ENCODE measurements around the gene CCSER1.

CCSER1 gene

DNA sequence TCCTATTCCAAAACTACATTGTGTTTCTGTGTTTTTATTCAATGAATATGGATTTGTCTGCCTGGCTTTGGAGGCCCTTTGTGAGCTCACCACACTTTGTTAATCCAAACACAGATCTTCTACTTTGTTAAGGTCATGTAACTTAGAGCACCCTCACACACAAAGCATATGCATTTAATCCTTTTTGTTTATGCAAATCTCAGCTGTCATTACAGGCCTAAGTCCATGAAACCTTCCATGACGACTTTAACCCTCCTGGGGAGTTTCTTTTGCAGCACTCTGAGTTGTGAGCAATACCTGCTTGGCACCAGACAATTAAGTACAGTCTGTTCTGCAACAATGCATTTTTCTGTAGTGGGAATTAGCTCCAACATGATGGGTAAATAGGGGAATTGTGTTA is 14.9 kb downstream of the CCSER1 start:
- TF ChIP-seq, protein P1, sequence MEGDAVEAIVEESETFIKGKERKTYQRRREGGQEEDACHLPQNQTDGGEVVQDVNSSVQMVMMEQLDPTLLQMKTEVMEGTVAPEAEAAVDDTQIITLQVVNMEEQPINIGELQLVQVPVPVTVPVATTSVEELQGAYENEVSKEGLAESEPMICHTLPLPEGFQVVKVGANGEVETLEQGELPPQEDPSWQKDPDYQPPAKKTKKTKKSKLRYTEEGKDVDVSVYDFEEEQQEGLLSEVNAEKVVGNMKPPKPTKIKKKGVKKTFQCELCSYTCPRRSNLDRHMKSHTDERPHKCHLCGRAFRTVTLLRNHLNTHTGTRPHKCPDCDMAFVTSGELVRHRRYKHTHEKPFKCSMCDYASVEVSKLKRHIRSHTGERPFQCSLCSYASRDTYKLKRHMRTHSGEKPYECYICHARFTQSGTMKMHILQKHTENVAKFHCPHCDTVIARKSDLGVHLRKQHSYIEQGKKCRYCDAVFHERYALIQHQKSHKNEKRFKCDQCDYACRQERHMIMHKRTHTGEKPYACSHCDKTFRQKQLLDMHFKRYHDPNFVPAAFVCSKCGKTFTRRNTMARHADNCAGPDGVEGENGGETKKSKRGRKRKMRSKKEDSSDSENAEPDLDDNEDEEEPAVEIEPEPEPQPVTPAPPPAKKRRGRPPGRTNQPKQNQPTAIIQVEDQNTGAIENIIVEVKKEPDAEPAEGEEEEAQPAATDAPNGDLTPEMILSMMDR (IDR thresholded peaks at IDR 0.05; ENCODE audit: low read depth, low read length) = no peak
- H3K4me3 ChIP-seq (ENCODE audit: low read depth, low read length) = no peak overlapping the region
- no peak for DNase-seq (ENCODE audit: low read depth, low spot score)
- in situ Hi-C loops (cut with HindIII; ENCODE audit: low sequenced_read_pairs) = no loop called here

DNA sequence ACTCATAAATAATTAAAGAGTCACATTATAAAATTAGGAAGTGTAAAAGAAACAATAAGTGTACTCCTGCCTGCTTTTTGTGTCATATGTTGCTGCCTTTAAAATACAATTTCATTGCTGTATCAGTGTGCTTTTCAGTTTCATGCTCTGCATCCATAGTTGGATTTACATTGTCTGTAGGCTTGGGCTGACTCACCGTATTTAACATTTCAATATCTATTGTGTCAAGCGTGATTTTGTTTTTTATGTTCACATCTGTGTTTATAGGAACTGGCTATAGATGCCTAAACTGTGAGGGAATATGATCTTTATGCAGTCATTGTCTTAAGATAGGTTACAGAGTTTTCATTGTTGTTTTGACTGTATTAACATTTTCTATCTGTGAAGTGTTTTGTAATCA is 18.1 kb downstream of the CCSER1 start:
- in situ Hi-C loops (cut with HindIII; ENCODE audit: low sequenced_read_pairs) = no loop called here
- H3K4me3 ChIP-seq (ENCODE audit: low read depth, low read length) = no peak overlapping the region
- DNase-seq (ENCODE audit: low read depth, low spot score) = no peak
- TF ChIP-seq, protein P1 (IDR thresholded peaks at IDR 0.05; ENCODE audit: low read depth, low read length) = no peak

DNA sequence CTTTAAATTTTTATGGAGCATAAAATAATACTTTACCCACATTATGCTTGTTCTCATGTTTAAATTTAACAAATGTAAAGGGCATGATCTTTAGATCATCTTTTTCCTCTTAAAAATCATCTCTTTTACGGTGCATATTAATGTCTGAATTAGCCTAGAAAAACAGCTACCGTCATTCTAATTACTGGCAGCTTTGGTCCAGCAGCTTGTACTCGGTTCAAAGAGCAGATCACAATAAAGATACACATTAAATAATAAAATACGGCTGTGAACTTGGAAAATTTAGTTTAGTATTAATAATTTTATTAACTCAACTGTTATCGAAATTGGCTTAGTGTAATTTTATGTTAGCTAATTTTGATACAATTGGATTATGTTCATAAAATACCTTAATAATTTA is 19.1 kb downstream of the CCSER1 start:
- in situ Hi-C loops (cut with HindIII; ENCODE audit: low sequenced_read_pairs) = no loop called here
- no peak for DNase-seq (ENCODE audit: low read depth, low spot score)
- no peak overlapping the region for H3K4me3 ChIP-seq (ENCODE audit: low read depth, low read length)
- TF ChIP-seq, protein P1 (IDR thresholded peaks at IDR 0.05; ENCODE audit: low read depth, low read length) = no peak

DNA sequence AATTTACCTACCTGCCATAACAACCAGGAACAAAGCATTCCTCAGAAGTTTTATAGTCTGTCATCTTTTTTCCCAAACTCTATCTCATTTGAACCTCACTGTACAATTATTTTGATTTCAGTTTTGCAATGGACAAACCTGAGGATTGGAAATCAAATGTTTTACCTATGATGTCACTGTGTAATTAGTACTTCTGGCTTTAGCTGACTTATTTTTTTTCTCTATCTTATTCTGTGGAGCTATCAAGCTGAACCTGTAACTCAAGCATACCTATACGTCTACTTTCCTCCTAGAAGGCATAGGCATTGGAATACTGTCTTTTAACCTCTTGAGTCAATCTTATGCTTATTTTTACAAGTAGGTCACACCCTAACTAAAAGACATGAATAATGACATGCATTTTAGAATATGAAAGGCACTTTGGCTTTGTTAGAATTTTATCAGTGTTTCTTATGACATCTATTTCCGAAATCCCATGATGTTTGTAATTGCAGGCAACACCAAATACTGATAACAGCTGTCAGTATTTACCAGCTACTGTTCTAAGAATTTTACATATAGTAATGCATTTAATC is 21.5 kb downstream of the CCSER1 start:
- H3K4me3 ChIP-seq (ENCODE audit: low read depth, low read length) = no peak overlapping the region
- DNase-seq (ENCODE audit: low read depth, low spot score) = no peak
- in situ Hi-C loops (cut with HindIII; ENCODE audit: low sequenced_read_pairs) = no loop called here
- TF ChIP-seq, protein P1 (IDR thresholded peaks at IDR 0.05; ENCODE audit: low read depth, low read length) = no peak

DNA sequence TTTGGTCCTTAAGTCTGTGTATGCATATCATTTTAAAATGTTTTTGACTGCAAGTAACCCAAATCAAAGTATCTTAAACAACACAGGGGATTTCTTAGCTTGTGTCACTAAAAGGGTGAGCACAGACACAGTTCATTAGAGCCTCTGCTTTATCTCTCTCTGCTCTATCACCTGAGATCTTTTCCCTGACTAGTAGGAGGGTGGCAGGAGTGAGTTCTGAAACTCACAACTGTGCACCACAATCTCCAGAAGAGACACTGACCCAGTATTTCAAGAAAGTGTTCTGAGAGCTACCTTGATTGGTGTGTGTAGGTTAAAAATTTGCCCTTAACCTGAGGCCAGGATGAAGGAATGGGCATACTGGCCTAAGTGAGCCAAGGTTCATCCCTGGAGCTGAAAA is 24.8 kb downstream of the CCSER1 start:
- no peak for DNase-seq (ENCODE audit: low read depth, low spot score)
- no peak overlapping the region for H3K4me3 ChIP-seq (ENCODE audit: low read depth, low read length)
- TF ChIP-seq, protein P1 (IDR thresholded peaks at IDR 0.05; ENCODE audit: low read depth, low read length) = no peak
- in situ Hi-C loops (cut with HindIII; ENCODE audit: low sequenced_read_pairs) = no loop called here

DNA sequence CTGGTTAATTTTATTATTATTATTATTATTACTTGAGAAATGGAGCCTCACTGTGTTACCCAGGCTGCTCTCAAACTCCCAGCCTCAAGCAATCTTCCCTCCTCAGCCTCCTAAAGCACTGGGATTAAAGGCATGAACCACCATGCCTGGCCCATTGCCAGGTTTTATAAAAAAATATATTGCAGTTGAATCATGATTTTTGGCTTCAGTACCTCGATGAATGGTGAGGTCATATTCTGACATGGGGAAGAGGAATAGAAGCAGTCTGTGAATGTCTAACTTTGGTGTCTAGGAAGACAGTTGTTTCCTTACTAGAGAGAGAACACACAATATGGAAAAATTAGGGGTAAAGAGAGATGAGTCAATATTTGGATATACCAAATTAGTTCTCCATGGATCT is 32.0 kb downstream of the CCSER1 start:
- no peak overlapping the region for H3K4me3 ChIP-seq (ENCODE audit: low read depth, low read length)
- TF ChIP-seq, protein P1 (IDR thresholded peaks at IDR 0.05; ENCODE audit: low read depth, low read length) = no peak
- in situ Hi-C loops (cut with HindIII; ENCODE audit: low sequenced_read_pairs) = no loop called here
- peak; percentile 6 for DNase-seq (ENCODE audit: low read depth, low spot score)

DNA sequence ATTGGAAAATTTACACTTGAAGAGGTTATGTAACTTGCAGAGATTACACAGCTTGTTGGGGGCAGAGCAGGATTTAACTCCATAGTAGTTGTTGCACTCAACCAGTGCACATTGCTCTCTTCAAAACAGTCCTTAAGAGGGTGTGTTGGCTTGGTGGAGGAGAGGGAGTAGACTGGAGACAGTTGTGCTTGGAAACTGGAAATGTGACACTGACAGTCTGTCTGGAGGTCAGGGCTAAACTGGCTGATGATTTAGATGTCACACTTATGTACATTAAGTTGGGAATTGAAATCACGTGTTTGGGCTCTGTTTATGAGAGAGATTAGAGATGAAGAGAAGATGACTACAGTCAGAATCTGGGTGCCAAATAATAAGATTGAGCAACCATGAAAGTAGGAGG is 32.9 kb downstream of the CCSER1 start:
- DNase-seq (ENCODE audit: low read depth, low spot score) = no peak
- in situ Hi-C loops (cut with HindIII; ENCODE audit: low sequenced_read_pairs) = no loop called here
- TF ChIP-seq, protein P1 (IDR thresholded peaks at IDR 0.05; ENCODE audit: low read depth, low read length) = no peak
- H3K4me3 ChIP-seq (ENCODE audit: low read depth, low read length) = no peak overlapping the region

Data from astrocyte of the spinal cord (primary cell).